ENCODE results near the gene PTPRM.

GRCh38 chr18:8298186-8298585, 731.1 kb downstream of the PTPRM start:
- TF ChIP-seq CTCF (conservative IDR thresholded peaks at IDR 0.05; ENCODE audit: low read depth, low read length) (no peak), USF2 (IDR thresholded peaks at IDR 0.05; ENCODE audit: low read depth, low read length) (no peak), POLR2A (IDR thresholded peaks at IDR 0.05; ENCODE audit: low read depth, low read length) (no peak), RCOR1 (IDR thresholded peaks at IDR 0.05; ENCODE audit: insufficient replicate concordance, low read length) (no peak), MAFK (IDR thresholded peaks at IDR 0.05; ENCODE audit: low read depth, low read length) (no peak; the same call in 1 of the 2 replicates), RFX5 (IDR thresholded peaks at IDR 0.05; ENCODE audit: low read depth, low read length) (no peak), MAZ (IDR thresholded peaks at IDR 0.05; ENCODE audit: borderline replicate concordance, low read depth, low read length) (no peak), SMC3 (IDR thresholded peaks at IDR 0.05; ENCODE audit: low read depth, low read length) (no peak), CEBPB (IDR thresholded peaks at IDR 0.05; ENCODE audit: low read depth, low read length) (no peak), RAD21 (IDR thresholded peaks at IDR 0.05; ENCODE audit: low read length) (no peak), BHLHE40 (IDR thresholded peaks at IDR 0.05; ENCODE audit: low read depth, low read length) (no peak), ELK1 (IDR thresholded peaks at IDR 0.05; ENCODE audit: borderline replicate concordance, low read depth, low read length) (no peak)
